SK-N-SH (cell line): ENCODE measurements around the gene GMPPA. TPM values are rescaled to one million over a fixed set of nuclear protein-coding genes. Genes with fewer than 3 reads are reported as not detected.
A peak's percentile ranks its signal among the peaks of the same experiment; 100 is the strongest.

Experiments
- CTCF ChIA-PET: fragments of 300-600, 350-600 bp; formaldehyde crosslinking; extraction: SDS; loops from one replicate; lab custom pipeline; 2021; lab: Yijun Ruan, JAX
- POLR2A ChIA-PET: fragments of 350-600 bp; sonication (Branson Sonifier 250); formaldehyde crosslinking; extraction: SDS; loops from one replicate; lab custom pipeline; 2020; ENCODE audit warnings: antibody characterized with exemption, inconsistent platforms; lab: Yijun Ruan, JAX
- DNase-seq: peaks from one replicate; pipeline ENCODE4 v3.0.0; 2012
- H2AFZ ChIP-seq: fragments of 200-600 bp; sonication (generic); 2 replicates; pipeline ENCODE4 v1.8.1; 2016; ENCODE audit warnings: antibody characterized with exemption, mild to moderate bottlenecking, low read depth
- H3F3A ChIP-seq: fragments of 200-600 bp; sonication (generic); replicated peaks from 2 replicates; pipeline ENCODE3; 2016; ENCODE audit warnings: antibody characterized with exemption, mild to moderate bottlenecking; ENCODE audit not compliant: insufficient read depth
- H3K27ac ChIP-seq, 2 experiments: fragments of 200-500 bp in 1 of 2; fragments of 200-600 bp in 1 of 2; sonication (Bioruptor generic) in 1 of 2; sonication (generic), shearing (Covaris generic) in 1 of 2; 2 replicates each; pipeline versions ENCODE4 v1.5.1 to v1.6.1; 2014 to 2016; ENCODE audit warnings: low read depth in 2 of 2, inconsistent platforms in 1 of 2, low read length in 1 of 2, mild to moderate bottlenecking in 1 of 2, mixed read lengths in 1 of 2
- H3K27me3 ChIP-seq: fragments of 200-600 bp; sonication (generic), shearing (Covaris generic); 2 replicates; pipeline ENCODE4 v1.6.1; 2016; ENCODE audit warnings: mixed run types; ENCODE audit not compliant: insufficient read depth
- H3K36me3 ChIP-seq, 2 experiments: fragments of 200-500 bp in 1 of 2; fragments of 200-600 bp in 1 of 2; sonication (Bioruptor generic) in 1 of 2; sonication (generic) in 1 of 2; replicated peaks in 1 of 2; 2 replicates each; pipeline versions ENCODE3 to v1.5.1; 2014 to 2016; ENCODE audit warnings: low read length in 1 of 2, mild to moderate bottlenecking in 1 of 2; ENCODE audit not compliant: insufficient read depth in 2 of 2, control insufficient read depth in 1 of 2
- H3K4me1 ChIP-seq, 2 experiments: fragments of 200-500 bp in 1 of 2; fragments of 200-600 bp in 1 of 2; sonication (Bioruptor generic) in 1 of 2; sonication (generic), shearing (Covaris generic) in 1 of 2; 2 replicates each; pipeline versions ENCODE4 v1.5.1 to v1.6.1; 2014 to 2016; ENCODE audit warnings: low read depth in 1 of 2, low read length in 1 of 2, mixed run types in 1 of 2; ENCODE audit not compliant: insufficient read depth in 2 of 2, control insufficient read depth in 1 of 2
- H3K4me2 ChIP-seq: fragments of 200-600 bp; sonication (generic), shearing (Covaris generic); 2 replicates; pipeline ENCODE4 v1.6.1; 2017; ENCODE audit warnings: mixed run types
- H3K4me3 ChIP-seq, 2 experiments: fragments of 200-500 bp in 1 of 2; fragments of 200-600 bp in 1 of 2; sonication (Bioruptor generic) in 1 of 2; sonication (generic), shearing (Covaris generic) in 1 of 2; 2 replicates each; pipeline versions ENCODE4 v1.5.1 to v1.8.1; 2014 to 2016; ENCODE audit warnings: low read depth in 2 of 2, inconsistent platforms in 1 of 2, low read length in 1 of 2, mild to moderate bottlenecking in 1 of 2, mixed read lengths in 1 of 2, moderate library complexity in 1 of 2
- H3K79me2 ChIP-seq: fragments of 200-600 bp; sonication (generic); 2 replicates; pipeline ENCODE4 v1.8.1; 2017; ENCODE audit warnings: mild to moderate bottlenecking; ENCODE audit not compliant: insufficient read depth
- H3K9ac ChIP-seq: fragments of 200-600 bp; sonication (generic); 2 replicates; pipeline ENCODE4 v1.6.1; 2017; ENCODE audit warnings: mixed run types
- H3K9me2 ChIP-seq: fragments of 200-600 bp; sonication (generic); 2 replicates; pipeline ENCODE4 v1.6.1; 2017; ENCODE audit warnings: mixed run types
- H3K9me3 ChIP-seq: fragments of 200-600 bp; sonication (generic); 2 replicates; pipeline ENCODE4 v1.6.1; 2017; ENCODE audit warnings: mixed run types, mild to moderate bottlenecking, moderate library complexity
- H4K20me1 ChIP-seq: fragments of 200-600 bp; sonication (generic); 2 replicates; pipeline ENCODE4 v1.6.1; 2017; ENCODE audit warnings: mild to moderate bottlenecking, mixed run types; ENCODE audit not compliant: insufficient read depth
- CHD2 ChIP-seq: fragments of 150-350 bp; IDR thresholded peaks from 2 replicates; pipeline ENCODE4 v1.6.1; 2018; ENCODE audit warnings: low read length; ENCODE audit not compliant: partially characterized antibody
- CTCF ChIP-seq: fragments of 200-600 bp; sonication (generic); IDR thresholded peaks from 2 replicates; pipeline ENCODE4 v1.6.1; 2017; ENCODE audit warnings: antibody characterized with exemption, mild to moderate bottlenecking, moderate library complexity
- EZH2phosphoT487 ChIP-seq: fragments of 200-600 bp; sonication (generic); IDR thresholded peaks from 2 replicates; pipeline ENCODE4 v1.6.1; 2017; ENCODE audit warnings: low read depth, mixed run types, mild to moderate bottlenecking, antibody characterized with exemption, moderate library complexity, borderline replicate concordance
- MXI1 ChIP-seq: IDR thresholded peaks from 2 replicates; pipeline ENCODE4 v1.6.1; 2012; ENCODE audit warnings: mild to moderate bottlenecking, low read depth, low read length, improper control_type of control experiment
- NRF1 ChIP-seq: IDR thresholded peaks from 2 replicates; pipeline ENCODE4 v1.6.1; 2012; ENCODE audit warnings: low read depth, mild to moderate bottlenecking, low read length
- RAD21 ChIP-seq: IDR thresholded peaks from 2 replicates; pipeline ENCODE4 v1.6.1; 2012; ENCODE audit warnings: mild to moderate bottlenecking, low read length
- REST ChIP-seq: IDR thresholded peaks from 2 replicates; pipeline ENCODE4 v1.6.1; 2012; ENCODE audit warnings: mild to moderate bottlenecking, low read depth, low read length, moderate library complexity
- SMC3 ChIP-seq: IDR thresholded peaks from 2 replicates; pipeline ENCODE4 v1.6.1; 2012; ENCODE audit warnings: low read depth, low read length, improper control_type of control experiment
- TAF1 ChIP-seq: IDR thresholded peaks from 2 replicates; pipeline ENCODE4 v1.6.1; 2012; ENCODE audit warnings: low read depth, mild to moderate bottlenecking, low read length, moderate library complexity, borderline replicate concordance
- WGBS: methylation state at CpG from one replicate; pipeline ENCODE4 v1.1.6; 2017; ENCODE audit warnings: low lambda C conversion rate; 5-methylcytosine and 5-hydroxymethylcytosine counted together
- polyA plus RNA-seq, 3 experiments: library from polyadenylated mRNA; depleted of rRNA; stranded (reverse); fragments of >200 nt; gene quantifications; 2 replicates each; pipeline ENCODE4 v1.2.3, GENCODE V29; 2012

GMPPA gene
- polyA plus RNA-seq, 1 of the 3 experiments (the other 2 are of a cell fraction): 61.3 TPM

GRCh38 chr2:219530048-219530963 lies 31.6 kb downstream of the GMPPA start:
- TF ChIP-seq NRF1 (peak; percentile 64), EZH2phosphoT487 (no peak), REST (0 out of 2 replicates have a peak, but pooled peaks have one; percentile 12), SMC3 (peak; percentile 99), MXI1 (0 out of 2 replicates have a peak, but pooled peaks have one; percentile 24), CTCF (peak; percentile 91), RAD21 (peak; percentile 99), TAF1 (no peak), CHD2 (peak; percentile 74)
- TF ChIP-seq, all 33 proteins: peak for 7
- DNase-seq: peak; percentile 93
- Histone ChIP-seq H3K9me2 (no peaks in the 10 kb centered on the region), H3K4me3 (peak overlapping the region; percentile 28 to 36; a peak in 3 of 4 replicates), H3K27ac (peak overlapping the region in 1 of 2 experiments; percentile 12; a peak in 1 of 4 replicates), H3K79me2 (no peaks in the 10 kb centered on the region), H3K36me3 (no peaks in the 10 kb centered on the region), H2AFZ (peak overlapping the region; percentile 64; the same call in 1 of the 2 replicates), H3F3A (no peaks in the 10 kb centered on the region), H3K4me1 (peaks cover 0 to 38% of the 10 kb centered on the region in 2 experiments; a peak in 2 of 4 replicates), H3K9me3 (no peaks in the 10 kb centered on the region), H3K9ac (no peak overlapping the region), H4K20me1 (no peaks in the 10 kb centered on the region), H3K27me3 (no peaks in the 10 kb centered on the region; the same call in 1 of the 2 replicates), H3K4me2 (peak overlapping the region; percentile 67; the same call in 1 of the 2 replicates)
- POLR2A ChIA-PET: interaction anchor here (0.8 to 8.0 kb wide), 9 partner anchors 10 to 125 kb away, joined by 3 to 210 read pairs (median 4); partner anchors contain the start of genes ASIC4 and GMPPA
- CTCF ChIA-PET: interaction anchor here (0.6 to 62.1 kb wide), 50 partner anchors 11 to 359 kb away, joined by 3 to 2824 read pairs (median 4); partner anchors contain the start of genes ASIC4, CHPF, DNAJB2 and DNPEP
- 29% methylated on average over 14 of the region's 21 CpGs for WGBS
